ENCODE measurements around the gene INSIG2. TPM values are rescaled to one million over a fixed set of nuclear protein-coding genes. Genes with fewer than 3 reads are reported as not detected.

The INSIG2 gene
- total and polyA plus RNA-seq, 2 of the 4 experiments (the other 2 are of a cell fraction) = 9.1 to 11.7 TPM

GRCh38 chr2:118110991-118111390 is 22.7 kb downstream of the INSIG2 start:
- Histone ChIP-seq H3K4me1 (ENCODE audit: control insufficient read depth, insufficient read depth, low read length) (0 out of 2 replicates have a peak, but pooled peaks cover 2% of the 10 kb centered on the region), H3K56ac (ENCODE audit: extremely low read depth, insufficient read depth, low read length) (no peak overlapping the region), H3K36me3 (ENCODE audit: control insufficient read depth, insufficient read depth, low read length) (no peaks in the 10 kb centered on the region), H2AK5ac (ENCODE audit: low read depth, low read length) (no peak overlapping the region), H3K4me2 (ENCODE audit: low read depth, low read length) (no peak overlapping the region), H3K9ac (ENCODE audit: low read depth, low read length) (no peak overlapping the region), H3K14ac (replicated peaks; ENCODE audit: low read depth, low read length) (no peak overlapping the region), H3K27ac (ENCODE audit: insufficient read depth, low read length) (no peak overlapping the region), H3K4ac (ENCODE audit: low read depth, low read length) (no peak overlapping the region), H4K20me1 (ENCODE audit: insufficient read depth, low read length) (no peaks in the 10 kb centered on the region), H3K27me3 (ENCODE audit: control insufficient read depth, insufficient read depth, low read length) (no peaks in the 10 kb centered on the region), H2BK15ac (ENCODE audit: low read depth, low read length) (no peak overlapping the region), H2AK9ac (replicated peaks; ENCODE audit: low read depth, low read length, poor library complexity) (no peak overlapping the region), H2BK120ac (ENCODE audit: low read depth, low read length) (no peak overlapping the region), H2AFZ (replicated peaks; ENCODE audit: low read length, poor library complexity) (no peak overlapping the region), H4K5ac (ENCODE audit: low read depth, low read length) (no peak overlapping the region), H4K91ac (ENCODE audit: insufficient read depth, low read depth, low read length) (no peak overlapping the region), H3K9me3 (ENCODE audit: control insufficient read depth, insufficient read depth, low read length) (no peaks in the 10 kb centered on the region), H4K8ac (ENCODE audit: low read depth in 2 of 2, low read length in 2 of 2) (no peak overlapping the region), H3K79me1 (ENCODE audit: low read depth in 1 of 2, low read length in 2 of 2) (no peaks in the 10 kb centered on the region), H3K4me3 (ENCODE audit: insufficient read depth, low read depth, low read length) (no peak overlapping the region), H3K18ac (ENCODE audit: low read depth, low read length) (no peak overlapping the region), H2BK5ac (ENCODE audit: low read depth, low read length, poor library complexity, severe bottlenecking) (no peak overlapping the region), H3K9me1 (ENCODE audit: insufficient read depth, low read length) (peaks cover 2% of the 10 kb centered on the region; the same call in 1 of the 2 replicates), H3K23ac (ENCODE audit: low read depth, low read length) (no peak overlapping the region), H2BK20ac (ENCODE audit: low read depth, low read length) (no peak overlapping the region)
- TF ChIP-seq CTCF (conservative IDR thresholded peaks at IDR 0.05; ENCODE audit: low read depth, low read length) (no peak), RCOR1 (IDR thresholded peaks at IDR 0.05; ENCODE audit: insufficient replicate concordance, low read length) (no peak), NFE2L2 (IDR thresholded peaks at IDR 0.05; ENCODE audit: low read depth, low read length) (no peak), USF2 (IDR thresholded peaks at IDR 0.05; ENCODE audit: low read depth, low read length) (no peak), RFX5 (IDR thresholded peaks at IDR 0.05; ENCODE audit: low read depth, low read length) (no peak), POLR2A (IDR thresholded peaks at IDR 0.05; ENCODE audit: low read depth, low read length) (no peak), BHLHE40 (IDR thresholded peaks at IDR 0.05; ENCODE audit: low read depth, low read length) (no peak), CEBPB (IDR thresholded peaks at IDR 0.05; ENCODE audit: low read depth, low read length) (no peak), FOS (IDR thresholded peaks at IDR 0.05; ENCODE audit: low read depth, low read length) (no peak), SMC3 (IDR thresholded peaks at IDR 0.05; ENCODE audit: low read depth, low read length) (no peak)
- in situ Hi-C loops (cut with MboI; ENCODE audit: low sequenced_read_pairs) = no loop called here
- no peak for DNase-seq
- intact Hi-C loops (cut with micrococcal nuclease) = loop anchor here (5.0 kb wide), 1 partner anchor 76 kb away; no protein-coding TSS in a partner anchor
- dilution Hi-C loops (cut with HindIII; ENCODE audit: low sequenced_read_pairs, unreplicated experiment) = no loop called here
- ATAC-seq (ENCODE audit: low read depth) = no peak
- ChIA-PET CTCF (no interaction called here), POLR2A (ENCODE audit: unreplicated experiment) (no interaction called here)
- no CpG with 5 or more reads among the region's 1 CpG for WGBS, 2 experiments (ENCODE audit: extremely low coverage in 2 of 2, insufficient read length in 1 of 2)
- no TSS peak for BruUV-seq (replicated peaks)
